OCI-LY3 (cell line): ENCODE data around the gene NT5DC1.
A peak's percentile ranks its signal among the peaks of the same experiment; 100 is the strongest.

Experiments
- H2AFZ ChIP-seq: fragments of 200-600, 300-600 bp; shearing (Covaris generic); 2 replicates; pipeline ENCODE4 v1.6.0; 2014; ENCODE audit warnings: antibody characterized with exemption, low read depth, low read length
- H3K27ac ChIP-seq: fragments of 200-600, 300-600 bp; sonication (generic); 2 replicates; pipeline ENCODE4 v1.5.1; 2014; ENCODE audit warnings: mild to moderate bottlenecking, low read length, moderate library complexity, mixed read lengths
- H3K27me3 ChIP-seq: fragments of 200-600, 300-600 bp; sonication (generic); 2 replicates; pipeline ENCODE4 v1.6.1; 2014; ENCODE audit warnings: low read depth, low read length, mixed read lengths
- H3K36me3 ChIP-seq: fragments of 200-600, 300-600 bp; sonication (generic); replicated peaks from 2 replicates; pipeline ENCODE3; 2014; ENCODE audit warnings: low read depth, low read length, mixed read lengths
- H3K4me1 ChIP-seq: fragments of 300-600, 200-600 bp; sonication (generic); 2 replicates; pipeline ENCODE4 v1.6.1; 2014; ENCODE audit warnings: low read length, mixed read lengths
- H3K4me2 ChIP-seq: fragments of 200-600, 300-600 bp; sonication (generic); 2 replicates; pipeline ENCODE4 v1.6.1; 2014; ENCODE audit warnings: low read length, mixed read lengths
- H3K4me3 ChIP-seq: fragments of 300-600, 200-600 bp; sonication (generic); 2 replicates; pipeline ENCODE4 v1.5.1; 2014; ENCODE audit warnings: antibody characterized with exemption, mild to moderate bottlenecking, low read length, moderate library complexity
- H3K79me2 ChIP-seq: fragments of 300-600, 200-600 bp; shearing (Covaris generic); 2 replicates; pipeline ENCODE4 v1.6.1; 2014; ENCODE audit warnings: mild to moderate bottlenecking, low read length, mixed read lengths
- H3K9ac ChIP-seq: fragments of 300-600, 200-600 bp; shearing (Covaris generic); 2 replicates; pipeline ENCODE4 v1.6.0; 2014; ENCODE audit warnings: mild to moderate bottlenecking, low read length, moderate library complexity
- H3K9me3 ChIP-seq: fragments of 200-600, 300-600 bp; shearing (Covaris generic); 2 replicates; pipeline ENCODE4 v1.6.1; 2014; ENCODE audit warnings: low read length, mixed read lengths; ENCODE audit not compliant: insufficient read depth
- H4K20me1 ChIP-seq: fragments of 200-600, 300-600 bp; sonication (generic); 2 replicates; pipeline ENCODE4 v1.6.1; 2016; ENCODE audit warnings: low read length, mixed read lengths; ENCODE audit not compliant: insufficient read depth
- CTCF ChIP-seq: fragments of 200-600, 300-600 bp; sonication (generic); IDR thresholded peaks from 2 replicates; pipeline ENCODE4 v1.5.1; 2014; ENCODE audit warnings: antibody characterized with exemption, low read length, low read depth
- EZH2phosphoT487 ChIP-seq: fragments of 200-600 bp; shearing (Covaris generic); IDR thresholded peaks from 2 replicates; pipeline ENCODE4 v1.6.1; 2018; ENCODE audit warnings: antibody characterized with exemption, mixed run types, low read depth

Gene NT5DC1

GRCh38 chr6:116059713-116060571, 40.7 kb upstream of the NT5DC1 start:
- no peak for TF ChIP-seq CTCF
- TF ChIP-seq EZH2phosphoT487: no peak
- Histone ChIP-seq H3K9ac (peak overlapping the region; percentile 90), H3K9me3 (no peaks in the 10 kb centered on the region), H3K79me2 (peaks cover 54% of the 10 kb centered on the region), H4K20me1 (0 out of 2 replicates have a peak, but pooled peaks cover 2% of the 10 kb centered on the region), H3K4me1 (peaks cover 30% of the 10 kb centered on the region), H3K27ac (peak overlapping the region; percentile 94), H3K27me3 (no peaks in the 10 kb centered on the region), H2AFZ (peak overlapping the region; percentile 27; the same call in 1 of the 2 replicates), H3K36me3 (peaks cover 12% of the 10 kb centered on the region), H3K4me3 (peak overlapping the region; percentile 96), H3K4me2 (peak overlapping the region; percentile 91)

GRCh38 chr6:116060572-116061283, 39.9 kb upstream of the NT5DC1 start, which contains the start of gene FRK:
FRK (minus strand) TSS chr6:116060891; CDS start chr6:116060311, 580 bp downstream.
- peak within 1 kb of the TSS; percentile 96 for H3K4me3 ChIP-seq
- peak within 1 kb of the TSS; percentile 91 for H3K4me2 ChIP-seq
- H3K9me3 ChIP-seq: no peaks in the 10 kb centered on the region
- H3K27me3 ChIP-seq: no peaks in the 10 kb centered on the region
- H3K27ac ChIP-seq: peak within 1 kb of the TSS; percentile 94
- peak within 1 kb of the TSS; percentile 51; the same call in 1 of the 2 replicates for H2AFZ ChIP-seq
- H3K36me3 ChIP-seq: peaks cover 12% of the 10 kb centered on the region
- peaks cover 46% of the 10 kb centered on the region for H3K79me2 ChIP-seq
- H3K4me1 ChIP-seq: peaks cover 22% of the 10 kb centered on the region
- peak within 1 kb of the TSS; percentile 90 for H3K9ac ChIP-seq
- no peaks in the 10 kb centered on the region for H4K20me1 ChIP-seq
- TF ChIP-seq CTCF (peak; percentile 39), EZH2phosphoT487 (no peak)

- H3K36me3 ChIP-seq: peaks cover 10% of the 10 kb centered on the region
- H3K9me3 ChIP-seq: no peaks in the 10 kb centered on the region
- H3K9ac ChIP-seq: no peak overlapping the region
- H3K27me3 ChIP-seq: no peaks in the 10 kb centered on the region
- H2AFZ ChIP-seq: no peak overlapping the region
- no peak overlapping the region for H3K27ac ChIP-seq
- H3K79me2 ChIP-seq: peaks cover 28% of the 10 kb centered on the region
- TF ChIP-seq EZH2phosphoT487 (no peak), CTCF (no peak)
- peaks cover 10% of the 10 kb centered on the region for H3K4me1 ChIP-seq
- no peak overlapping the region for H3K4me2 ChIP-seq
- no peaks in the 10 kb centered on the region for H4K20me1 ChIP-seq
- no peak overlapping the region for H3K4me3 ChIP-seq
These were observed 38.2 kb upstream of the NT5DC1 start for GRCh38 chr6:116062496-116062895.

- no peak overlapping the region for H2AFZ ChIP-seq
- H3K9me3 ChIP-seq: no peaks in the 10 kb centered on the region
- H4K20me1 ChIP-seq: no peaks in the 10 kb centered on the region
- H3K9ac ChIP-seq: no peak overlapping the region
- TF ChIP-seq EZH2phosphoT487: no peak
- TF ChIP-seq CTCF: no peak
- H3K4me3 ChIP-seq: no peak overlapping the region
- no peaks in the 10 kb centered on the region for H3K27me3 ChIP-seq
- H3K4me2 ChIP-seq: no peak overlapping the region
- peaks cover 7% of the 10 kb centered on the region for H3K4me1 ChIP-seq
- H3K79me2 ChIP-seq: peaks cover 6% of the 10 kb centered on the region
- no peak overlapping the region for H3K27ac ChIP-seq
- H3K36me3 ChIP-seq: no peaks in the 10 kb centered on the region
These were observed 36.0 kb upstream of the NT5DC1 start for GRCh38 chr6:116064666-116065065.
